ENCODE results near the gene CLCN3.

CLCN3 gene

GRCh38 chr4:169594560-169595195 lies 25.7 kb upstream of the CLCN3 start:
- no peak for TF ChIP-seq USF1 (IDR thresholded peaks at IDR 0.05)
- no peak for TF ChIP-seq NFIC (IDR thresholded peaks at IDR 0.05)
- TF ChIP-seq EGR1 (IDR thresholded peaks at IDR 0.05) = no peak
- TF ChIP-seq TCF12 (IDR thresholded peaks at IDR 0.05; ENCODE audit: low read depth) = no peak
- no peak for TF ChIP-seq REST (IDR thresholded peaks at IDR 0.05; ENCODE audit: low read depth)
- TF ChIP-seq CREB1 (IDR thresholded peaks at IDR 0.05; ENCODE audit: low read depth) = no peak
- TF ChIP-seq EP300 (IDR thresholded peaks at IDR 0.05; ENCODE audit: borderline replicate concordance) = no peak
- TF ChIP-seq TAF1 (IDR thresholded peaks at IDR 0.05; ENCODE audit: low read depth) = no peak
- no peak for TF ChIP-seq FOXM1 (IDR thresholded peaks at IDR 0.05; ENCODE audit: borderline replicate concordance, low read depth)
- no peak for TF ChIP-seq YY1 (IDR thresholded peaks at IDR 0.05; ENCODE audit: low read depth)
- TF ChIP-seq RAD21 (IDR thresholded peaks at IDR 0.05; ENCODE audit: low read depth) = no peak
- no peak for TF ChIP-seq CEBPB (IDR thresholded peaks at IDR 0.05)
- TF ChIP-seq ZBTB7A (IDR thresholded peaks at IDR 0.05; ENCODE audit: low read depth) = no peak
- no peak for TF ChIP-seq MAX (IDR thresholded peaks at IDR 0.05)

GRCh38 chr4:169601016-169601771 lies 19.2 kb upstream of the CLCN3 start:
- TF ChIP-seq TAF1 (IDR thresholded peaks at IDR 0.05; ENCODE audit: low read depth) (no peak), RAD21 (IDR thresholded peaks at IDR 0.05; ENCODE audit: low read depth) (no peak), ZBTB7A (IDR thresholded peaks at IDR 0.05; ENCODE audit: low read depth) (no peak), EGR1 (IDR thresholded peaks at IDR 0.05) (no peak), USF1 (IDR thresholded peaks at IDR 0.05) (no peak), EP300 (IDR thresholded peaks at IDR 0.05; ENCODE audit: borderline replicate concordance) (no peak), TCF12 (IDR thresholded peaks at IDR 0.05; ENCODE audit: low read depth) (no peak), CREB1 (IDR thresholded peaks at IDR 0.05; ENCODE audit: low read depth) (no peak), FOXM1 (IDR thresholded peaks at IDR 0.05; ENCODE audit: borderline replicate concordance, low read depth) (no peak), TEAD4 (IDR thresholded peaks at IDR 0.05) (no peak), YY1 (IDR thresholded peaks at IDR 0.05; ENCODE audit: low read depth) (no peak), CEBPB (IDR thresholded peaks at IDR 0.05) (no peak), NFIC (IDR thresholded peaks at IDR 0.05) (no peak), REST (IDR thresholded peaks at IDR 0.05; ENCODE audit: low read depth) (no peak), MAX (IDR thresholded peaks at IDR 0.05) (no peak)

- no peak for TF ChIP-seq RAD21 (IDR thresholded peaks at IDR 0.05; ENCODE audit: low read depth)
- TF ChIP-seq FOXM1 (IDR thresholded peaks at IDR 0.05; ENCODE audit: borderline replicate concordance, low read depth) = no peak
- TF ChIP-seq USF1 (IDR thresholded peaks at IDR 0.05) = no peak
- no peak for TF ChIP-seq CREB1 (IDR thresholded peaks at IDR 0.05; ENCODE audit: low read depth)
- TF ChIP-seq TAF1 (IDR thresholded peaks at IDR 0.05; ENCODE audit: low read depth) = no peak
- no peak for TF ChIP-seq NFIC (IDR thresholded peaks at IDR 0.05)
- TF ChIP-seq EGR1 (IDR thresholded peaks at IDR 0.05) = no peak
- no peak for TF ChIP-seq YY1 (IDR thresholded peaks at IDR 0.05; ENCODE audit: low read depth)
- no peak for TF ChIP-seq TCF12 (IDR thresholded peaks at IDR 0.05; ENCODE audit: low read depth)
- no peak for TF ChIP-seq MAX (IDR thresholded peaks at IDR 0.05)
- TF ChIP-seq CEBPB (IDR thresholded peaks at IDR 0.05) = no peak
- TF ChIP-seq ZBTB7A (IDR thresholded peaks at IDR 0.05; ENCODE audit: low read depth) = no peak
- no peak for TF ChIP-seq TEAD4 (IDR thresholded peaks at IDR 0.05)
- TF ChIP-seq REST (IDR thresholded peaks at IDR 0.05; ENCODE audit: low read depth) = no peak
Measured at GRCh38 chr4:169603312-169603711, 17.1 kb upstream of the CLCN3 start.
